Hepatocyte (in vitro differentiated cells): ENCODE data around the gene PCDH9. TPM values are rescaled to one million over a fixed set of nuclear protein-coding genes. Genes with fewer than 3 reads are reported as not detected.

Experiments used
- DNase-seq: peaks from one replicate; pipeline ENCODE4 v3.0.0-alpha.2; 2016; ENCODE audit warnings: low spot score
- H2AFZ ChIP-seq: fragments of 200-600 bp; sonication (generic); 2 replicates; pipeline ENCODE4 v1.6.0; 2016; ENCODE audit warnings: antibody characterized with exemption, mild to moderate bottlenecking
- H3K27ac ChIP-seq: fragments of 200-600 bp; sonication (generic); 2 replicates; pipeline ENCODE4 v1.5.1; 2016; ENCODE audit warnings: mild to moderate bottlenecking
- H3K27me3 ChIP-seq: fragments of 200-600 bp; sonication (generic); 2 replicates; pipeline ENCODE4 v1.6.1; 2016
- H3K36me3 ChIP-seq: fragments of 200-600 bp; sonication (generic); replicated peaks from 2 replicates; pipeline ENCODE4 v1.5.1; 2016; ENCODE audit warnings: low read depth; ENCODE audit not compliant: insufficient read depth
- H3K4me1 ChIP-seq: fragments of 200-600 bp; sonication (generic); 2 replicates; pipeline ENCODE4 v1.5.1; 2016; ENCODE audit warnings: mild to moderate bottlenecking, moderate library complexity; ENCODE audit not compliant: insufficient read depth
- H3K4me2 ChIP-seq: fragments of 200-600 bp; sonication (generic); 2 replicates; pipeline ENCODE4 v1.6.0; 2016
- H3K4me3 ChIP-seq: fragments of 200-600 bp; sonication (generic); 2 replicates; pipeline ENCODE4 v1.5.1; 2016; ENCODE audit warnings: mild to moderate bottlenecking
- H3K79me2 ChIP-seq: fragments of 200-600 bp; sonication (generic); 2 replicates; pipeline ENCODE4 v1.6.0; 2017; ENCODE audit warnings: mild to moderate bottlenecking
- H3K9me2 ChIP-seq: fragments of 200-600 bp; sonication (generic); replicated peaks from 2 replicates; pipeline ENCODE4 v1.6.0; 2017; ENCODE audit warnings: mild to moderate bottlenecking; ENCODE audit not compliant: insufficient read depth
- H3K9me3 ChIP-seq: fragments of 200-600 bp; sonication (generic); 2 replicates; pipeline ENCODE4 v1.5.1; 2016; ENCODE audit warnings: low read depth, mild to moderate bottlenecking
- H4K20me1 ChIP-seq: fragments of 200-600 bp; sonication (generic); 2 replicates; pipeline ENCODE4 v1.6.0; 2016; ENCODE audit warnings: mild to moderate bottlenecking; ENCODE audit not compliant: insufficient read depth, poor library complexity, severe bottlenecking
- CTCF ChIP-seq: fragments of 200-600 bp; sonication (generic); IDR thresholded peaks from 2 replicates; pipeline ENCODE4 v1.5.1; 2016; ENCODE audit warnings: antibody characterized with exemption, mild to moderate bottlenecking; ENCODE audit not compliant: poor library complexity
- EZH2 ChIP-seq: fragments of 200-600 bp; sonication (generic); IDR thresholded peaks from 2 replicates; pipeline ENCODE4 v1.6.1; 2016; ENCODE audit warnings: antibody characterized with exemption, mild to moderate bottlenecking, borderline replicate concordance
- EZH2phosphoT487 ChIP-seq: fragments of 200-600 bp; sonication (generic); IDR thresholded peaks from one replicate; pipeline ENCODE4 v1.6.1; 2018; ENCODE audit warnings: antibody characterized with exemption, mild to moderate bottlenecking, low read depth, moderate library complexity; ENCODE audit not compliant: unreplicated experiment, severe bottlenecking
- WGBS: methylation state at CpG from one replicate; pipeline ENCODE4 v1.1.6; 2016; ENCODE audit warnings: low lambda C conversion rate; ENCODE audit errors: missing lambda C conversion rate; 5-methylcytosine and 5-hydroxymethylcytosine counted together
- polyA plus RNA-seq: library from polyadenylated mRNA; unstranded; fragments of >200 nt; fragmentation: Nextera tagmentation; extraction: Ambion mirVana; gene quantifications from 2 replicates; pipeline ENCODE4 v1.2.1, GENCODE V29; 2016
- total RNA-seq: library from RNA; depleted of rRNA; stranded (reverse); fragments of >200 nt; gene quantifications from 2 replicates; pipeline ENCODE4 v1.2.3, GENCODE V29; 2014

The PCDH9 gene
- total and polyA plus RNA-seq, 2 experiments from 2014 or later, result 6.9 to 15.0 TPM

GRCh38 chr13:66937423-66937822 lies 292.7 kb downstream of the PCDH9 start:
- Histone ChIP-seq H3K4me2 (no peak overlapping the region), H3K27ac (no peak overlapping the region), H3K36me3 (no peaks in the 10 kb centered on the region), H4K20me1 (no peaks in the 10 kb centered on the region), H3K79me2 (no peaks in the 10 kb centered on the region), H3K9me3 (no peaks in the 10 kb centered on the region), H3K9me2 (no peaks in the 10 kb centered on the region), H3K27me3 (no peaks in the 10 kb centered on the region), H2AFZ (no peak overlapping the region), H3K4me3 (no peak overlapping the region), H3K4me1 (no peaks in the 10 kb centered on the region)
- no peak for TF ChIP-seq EZH2
- TF ChIP-seq CTCF, result no peak
- no peak for TF ChIP-seq EZH2phosphoT487
- DNase-seq, result no peak
- WGBS, result 95% methylated on average over 5 of the region's 5 CpGs

GRCh38 chr13:66933994-66934393 lies 296.1 kb downstream of the PCDH9 start:
- 100% methylated on average over 7 of the region's 7 CpGs for WGBS
- no peaks in the 10 kb centered on the region for H3K9me3 ChIP-seq
- H3K9me2 ChIP-seq, result no peaks in the 10 kb centered on the region
- H3K4me1 ChIP-seq, result no peaks in the 10 kb centered on the region
- no peak for DNase-seq
- H3K4me2 ChIP-seq, result no peak overlapping the region
- no peaks in the 10 kb centered on the region for H3K27me3 ChIP-seq
- H3K4me3 ChIP-seq, result no peak overlapping the region
- no peak overlapping the region for H3K27ac ChIP-seq
- H3K79me2 ChIP-seq, result no peaks in the 10 kb centered on the region
- H3K36me3 ChIP-seq, result no peaks in the 10 kb centered on the region
- TF ChIP-seq EZH2phosphoT487 (no peak), EZH2 (no peak), CTCF (no peak)
- no peaks in the 10 kb centered on the region for H4K20me1 ChIP-seq
- no peak overlapping the region for H2AFZ ChIP-seq

- Histone ChIP-seq H3K27me3 (no peaks in the 10 kb centered on the region), H3K4me3 (no peak overlapping the region), H3K9me3 (no peaks in the 10 kb centered on the region), H3K27ac (no peak overlapping the region), H3K36me3 (no peaks in the 10 kb centered on the region), H3K4me1 (no peaks in the 10 kb centered on the region), H3K79me2 (no peaks in the 10 kb centered on the region), H4K20me1 (no peaks in the 10 kb centered on the region), H3K9me2 (no peaks in the 10 kb centered on the region), H2AFZ (no peak overlapping the region), H3K4me2 (no peak overlapping the region)
- DNase-seq, result no peak
- no peak for TF ChIP-seq EZH2
- TF ChIP-seq EZH2phosphoT487, result no peak
- 85% methylated on average over 3 of the region's 3 CpGs for WGBS
Observed at GRCh38 chr13:66933527-66933926, 296.6 kb downstream of the PCDH9 start.

GRCh38 chr13:66927562-66927961 lies 302.6 kb downstream of the PCDH9 start:
- Histone ChIP-seq H3K27ac (no peak overlapping the region), H3K36me3 (no peaks in the 10 kb centered on the region), H2AFZ (no peak overlapping the region), H3K27me3 (no peaks in the 10 kb centered on the region), H3K4me3 (no peak overlapping the region), H3K9me2 (no peaks in the 10 kb centered on the region), H3K4me1 (no peaks in the 10 kb centered on the region), H4K20me1 (no peaks in the 10 kb centered on the region), H3K9me3 (no peaks in the 10 kb centered on the region), H3K4me2 (no peak overlapping the region), H3K79me2 (no peaks in the 10 kb centered on the region)
- no peak for DNase-seq
- TF ChIP-seq CTCF (no peak), EZH2phosphoT487 (no peak), EZH2 (no peak)
